ENCODE data around the gene BSG.

BSG gene

GRCh38 chr19:570251-570686 lies 2.1 kb upstream of the BSG start:
- DNase-seq (ENCODE audit: low spot score), result no peak

GRCh38 chr19:570937-571565 lies 1.3 kb upstream of the BSG start:
- no peak for TF ChIP-seq CTCF (IDR thresholded peaks at IDR 0.05; ENCODE audit: extremely low read depth, missing control alignments)
- DNase-seq (ENCODE audit: low spot score), result no peak

More at GRCh38 chr19:570251-570686, 2.1 kb upstream of the BSG start:
- TF ChIP-seq CTCF (IDR thresholded peaks at IDR 0.05; ENCODE audit: extremely low read depth, missing control alignments), result no peak

- TF ChIP-seq CTCF (IDR thresholded peaks at IDR 0.05; ENCODE audit: extremely low read depth, missing control alignments), result no peak
- DNase-seq (ENCODE audit: low spot score), result no peak
These were observed 826 bp upstream of the BSG start for GRCh38 chr19:571566-571974.

- no peak for TF ChIP-seq CTCF (IDR thresholded peaks at IDR 0.05; ENCODE audit: extremely low read depth, missing control alignments)
- no peak for DNase-seq (ENCODE audit: low spot score)
These were observed 535 bp downstream of the BSG start for GRCh38 chr19:572743-573518.

GRCh38 chr19:573519-573825 lies 1.1 kb downstream of the BSG start:
- no peak for DNase-seq (ENCODE audit: low spot score)
- no peak for TF ChIP-seq CTCF (IDR thresholded peaks at IDR 0.05; ENCODE audit: extremely low read depth, missing control alignments)

- peak; percentile 77 for DNase-seq (ENCODE audit: low spot score)
- no peak for TF ChIP-seq CTCF (IDR thresholded peaks at IDR 0.05; ENCODE audit: extremely low read depth, missing control alignments)
These were observed 2.5 kb downstream of the BSG start for GRCh38 chr19:574658-575526.

All from GM20000 (cell line).